ENCODE results near the gene PCBP1.

The PCBP1 gene

DNA sequence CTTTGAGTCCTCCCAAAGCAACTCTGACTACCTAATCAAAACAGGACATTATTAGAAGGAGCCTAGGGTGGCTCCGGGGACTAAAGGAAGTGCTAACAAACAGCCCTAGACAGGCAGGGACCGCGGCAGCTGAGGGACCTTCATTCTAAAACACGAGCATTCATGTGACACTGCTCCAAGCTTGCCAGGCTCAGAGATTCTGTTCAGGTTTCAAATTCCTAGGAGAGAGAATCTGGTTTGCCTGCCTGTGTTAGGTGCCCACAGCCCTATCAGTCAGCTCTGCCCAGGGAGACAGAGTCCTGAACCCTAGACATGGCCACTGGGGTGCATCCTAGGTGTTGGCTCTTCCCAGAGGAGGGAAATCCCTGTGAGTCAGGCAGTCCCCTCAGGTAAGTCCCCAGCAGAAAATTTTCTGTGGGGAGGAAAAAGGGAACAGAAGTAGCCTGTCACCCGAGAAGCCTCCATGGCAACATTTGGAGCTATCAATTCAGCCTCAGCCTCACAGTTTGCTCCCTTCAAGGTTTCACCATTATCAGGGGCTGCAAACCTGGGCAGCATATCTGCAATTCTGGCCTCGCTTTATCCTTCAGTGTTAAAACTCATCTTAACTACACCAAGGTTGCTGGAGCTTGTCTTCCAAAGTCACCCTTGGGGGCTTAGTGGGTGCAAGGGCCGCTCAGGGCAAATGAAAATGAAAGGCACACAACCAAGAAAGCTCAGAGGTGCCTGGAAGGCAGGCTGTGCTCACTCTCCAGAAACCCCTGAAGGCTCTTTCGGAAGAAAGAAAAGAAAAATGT, 28.6 kb downstream of the PCBP1 start:
- no peak overlapping the region for H3K4me3 ChIP-seq (ENCODE audit: extremely low read depth, insufficient read depth, low read length, poor library complexity, severe bottlenecking)
- no peaks in the 10 kb centered on the region for H3K9me3 ChIP-seq (ENCODE audit: control insufficient read depth, low read length)
- H3K27ac ChIP-seq (ENCODE audit: low read depth, low read length, severe bottlenecking) = peak overlapping the region; percentile 59
- no peaks in the 10 kb centered on the region for H3K36me3 ChIP-seq (ENCODE audit: control insufficient read depth, insufficient read depth, low read length)
- WGBS, 2 experiments (ENCODE audit: insufficient coverage in 2 of 2) = 85 to 92% methylated on average over 8 of the region's 8 CpGs
- H3K4me1 ChIP-seq (ENCODE audit: control insufficient read depth, insufficient read depth, low read length, poor library complexity, severe bottlenecking) = peaks cover 43% of the 10 kb centered on the region

DNA sequence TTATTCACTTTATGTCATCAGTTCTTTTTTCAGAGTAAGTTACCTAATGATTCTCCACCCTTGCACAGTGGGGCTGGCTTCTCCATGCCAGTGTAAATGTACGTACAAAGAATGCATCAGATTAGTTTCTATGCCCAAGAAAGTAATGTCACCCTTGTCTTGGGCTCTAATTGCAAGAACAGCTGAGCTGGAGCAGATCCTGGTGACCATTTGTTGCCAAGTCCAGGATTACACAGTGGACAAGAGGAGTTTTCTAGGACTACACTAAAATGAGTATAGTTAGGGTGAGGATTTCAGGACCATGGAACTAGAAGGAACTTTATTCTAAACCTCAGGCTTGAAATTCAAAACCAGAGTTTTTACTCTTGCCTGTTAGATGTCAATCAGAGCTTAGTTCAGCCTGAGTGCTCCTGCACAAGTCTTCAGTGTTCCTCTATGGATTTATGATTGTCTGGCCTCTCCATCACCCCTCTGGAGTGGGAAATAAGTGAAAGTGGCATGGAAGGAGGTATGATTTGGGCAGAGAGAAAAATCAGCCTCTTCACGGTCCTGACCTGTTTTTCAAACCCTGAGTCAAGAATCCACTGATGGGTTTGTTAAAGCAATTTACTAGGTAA, 29.8 kb downstream of the PCBP1 start:
- Histone ChIP-seq H3K27ac (ENCODE audit: low read depth, low read length, severe bottlenecking) (no peak overlapping the region), H3K4me3 (ENCODE audit: extremely low read depth, insufficient read depth, low read length, poor library complexity, severe bottlenecking) (no peak overlapping the region), H3K9me3 (ENCODE audit: control insufficient read depth, low read length) (no peaks in the 10 kb centered on the region), H3K4me1 (ENCODE audit: control insufficient read depth, insufficient read depth, low read length, poor library complexity, severe bottlenecking) (peaks cover 43% of the 10 kb centered on the region), H3K36me3 (ENCODE audit: control insufficient read depth, insufficient read depth, low read length) (no peaks in the 10 kb centered on the region)
- WGBS, 2 experiments (ENCODE audit: insufficient coverage in 2 of 2) = 86 to 100% methylated on average over 1 of the region's 2 CpGs

DNA sequence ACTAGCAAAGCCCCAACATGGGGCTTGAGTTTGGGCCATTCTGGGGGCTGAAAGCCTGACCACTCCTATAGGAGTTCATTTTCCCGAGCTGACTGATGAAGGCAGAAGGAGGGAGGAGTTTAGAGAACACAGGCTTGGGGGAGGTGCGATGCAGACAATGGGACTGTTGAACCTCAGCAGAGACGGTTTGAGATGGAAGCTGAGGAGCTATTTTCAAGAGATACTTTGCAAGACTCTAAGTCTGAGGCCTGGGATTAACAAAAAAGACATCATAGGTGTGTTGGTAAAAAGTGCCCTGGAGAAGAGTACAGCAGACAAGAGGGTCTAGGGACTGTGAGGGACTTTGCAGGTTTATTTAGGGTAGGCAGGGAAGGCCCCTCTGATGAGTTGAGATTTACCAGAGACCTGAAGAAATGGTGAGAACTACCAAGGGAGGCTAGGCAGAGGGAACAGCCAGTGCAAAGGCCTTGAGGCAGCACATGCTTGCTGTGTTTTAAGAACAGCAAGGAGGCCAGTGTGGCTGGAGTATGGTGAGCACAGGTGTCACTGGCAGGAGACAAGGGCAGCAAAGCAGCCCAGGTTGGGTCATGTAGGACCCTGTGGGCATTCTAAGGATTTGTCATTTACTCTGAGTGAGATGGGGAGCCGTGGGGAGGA, 31.6 kb downstream of the PCBP1 start:
- Histone ChIP-seq H3K36me3 (ENCODE audit: control insufficient read depth, insufficient read depth, low read length) (no peaks in the 10 kb centered on the region), H3K4me3 (ENCODE audit: extremely low read depth, insufficient read depth, low read length, poor library complexity, severe bottlenecking) (no peak overlapping the region), H3K4me1 (ENCODE audit: control insufficient read depth, insufficient read depth, low read length, poor library complexity, severe bottlenecking) (peaks cover 31% of the 10 kb centered on the region), H3K9me3 (ENCODE audit: control insufficient read depth, low read length) (no peaks in the 10 kb centered on the region), H3K27ac (ENCODE audit: low read depth, low read length, severe bottlenecking) (peak overlapping the region; percentile 58)
- 5 to 30% methylated on average over 3 to 4 of the region's 4 CpGs for WGBS, 2 experiments (ENCODE audit: insufficient coverage in 2 of 2)

DNA sequence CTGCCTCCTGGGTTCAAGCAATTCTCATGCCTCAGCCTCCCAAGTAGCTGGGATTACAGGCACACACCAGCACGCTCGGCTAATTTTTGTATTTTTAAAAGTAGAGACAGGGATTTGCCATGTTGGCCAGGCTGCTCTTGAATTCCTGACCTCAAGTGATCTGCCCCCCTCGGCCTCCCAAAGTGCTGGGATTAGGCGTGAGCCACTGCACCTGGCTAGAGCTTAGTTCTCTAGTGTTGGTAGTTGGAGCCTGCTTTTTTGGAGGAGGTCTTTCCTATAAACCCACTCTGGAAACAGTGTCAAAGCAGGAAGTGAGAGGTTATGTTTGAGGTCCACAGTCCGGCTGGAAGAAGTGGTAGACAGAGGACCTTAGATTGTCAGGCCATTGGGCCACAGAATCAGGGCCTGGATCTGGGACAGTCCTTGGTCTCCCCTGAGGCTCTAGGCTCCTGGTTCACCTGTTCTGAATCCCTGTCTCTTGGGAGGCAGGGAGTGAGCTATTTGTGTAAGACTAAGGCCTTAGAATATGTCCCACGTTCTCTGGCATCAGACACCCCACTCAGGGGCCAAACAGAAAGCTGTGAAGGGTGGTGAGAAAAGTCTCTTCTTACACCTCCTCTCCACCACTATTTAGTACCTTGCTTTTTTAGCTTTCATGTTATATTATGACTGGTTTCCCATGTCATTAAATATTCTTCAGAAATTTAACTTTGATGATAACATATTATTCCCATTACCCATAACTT, 34.5 kb downstream of the PCBP1 start:
- no peaks in the 10 kb centered on the region for H3K9me3 ChIP-seq (ENCODE audit: control insufficient read depth, low read length)
- H3K4me1 ChIP-seq (ENCODE audit: control insufficient read depth, insufficient read depth, low read length, poor library complexity, severe bottlenecking) = peaks cover 24% of the 10 kb centered on the region
- WGBS, 2 experiments (ENCODE audit: insufficient coverage in 2 of 2) = 75 to 100% methylated on average over 1 to 3 of the region's 6 CpGs
- H3K36me3 ChIP-seq (ENCODE audit: control insufficient read depth, insufficient read depth, low read length) = no peaks in the 10 kb centered on the region
- H3K4me3 ChIP-seq (ENCODE audit: extremely low read depth, insufficient read depth, low read length, poor library complexity, severe bottlenecking) = no peak overlapping the region
- no peak overlapping the region for H3K27ac ChIP-seq (ENCODE audit: low read depth, low read length, severe bottlenecking)

DNA sequence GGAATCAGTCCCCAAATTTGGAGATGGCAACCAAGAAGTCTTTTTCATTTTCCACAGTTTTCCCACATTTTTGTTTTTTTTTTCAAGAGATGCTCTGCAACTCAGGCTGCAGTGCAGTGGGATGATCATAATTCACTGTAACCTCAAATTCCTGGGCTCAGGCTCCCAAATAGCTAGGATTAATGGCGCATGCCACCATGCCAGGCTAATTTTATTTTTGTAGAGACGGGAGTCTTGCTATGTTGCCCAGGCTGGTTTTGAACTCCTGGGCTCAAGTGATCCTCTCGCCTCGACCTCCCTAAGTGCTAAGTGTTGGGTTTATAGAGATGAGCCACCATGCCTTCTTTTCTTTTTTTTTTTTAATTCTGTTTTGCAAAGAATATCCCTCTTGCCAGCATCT, 35.2 kb downstream of the PCBP1 start:
- Histone ChIP-seq H3K27ac (ENCODE audit: low read depth, low read length, severe bottlenecking) (no peak overlapping the region), H3K4me3 (ENCODE audit: extremely low read depth, insufficient read depth, low read length, poor library complexity, severe bottlenecking) (no peak overlapping the region), H3K4me1 (ENCODE audit: control insufficient read depth, insufficient read depth, low read length, poor library complexity, severe bottlenecking) (peaks cover 27% of the 10 kb centered on the region), H3K36me3 (ENCODE audit: control insufficient read depth, insufficient read depth, low read length) (no peaks in the 10 kb centered on the region), H3K9me3 (ENCODE audit: control insufficient read depth, low read length) (no peaks in the 10 kb centered on the region)
- WGBS, 2 experiments (ENCODE audit: insufficient coverage in 2 of 2) = 92 to 100% methylated on average over 2 of the region's 4 CpGs

DNA sequence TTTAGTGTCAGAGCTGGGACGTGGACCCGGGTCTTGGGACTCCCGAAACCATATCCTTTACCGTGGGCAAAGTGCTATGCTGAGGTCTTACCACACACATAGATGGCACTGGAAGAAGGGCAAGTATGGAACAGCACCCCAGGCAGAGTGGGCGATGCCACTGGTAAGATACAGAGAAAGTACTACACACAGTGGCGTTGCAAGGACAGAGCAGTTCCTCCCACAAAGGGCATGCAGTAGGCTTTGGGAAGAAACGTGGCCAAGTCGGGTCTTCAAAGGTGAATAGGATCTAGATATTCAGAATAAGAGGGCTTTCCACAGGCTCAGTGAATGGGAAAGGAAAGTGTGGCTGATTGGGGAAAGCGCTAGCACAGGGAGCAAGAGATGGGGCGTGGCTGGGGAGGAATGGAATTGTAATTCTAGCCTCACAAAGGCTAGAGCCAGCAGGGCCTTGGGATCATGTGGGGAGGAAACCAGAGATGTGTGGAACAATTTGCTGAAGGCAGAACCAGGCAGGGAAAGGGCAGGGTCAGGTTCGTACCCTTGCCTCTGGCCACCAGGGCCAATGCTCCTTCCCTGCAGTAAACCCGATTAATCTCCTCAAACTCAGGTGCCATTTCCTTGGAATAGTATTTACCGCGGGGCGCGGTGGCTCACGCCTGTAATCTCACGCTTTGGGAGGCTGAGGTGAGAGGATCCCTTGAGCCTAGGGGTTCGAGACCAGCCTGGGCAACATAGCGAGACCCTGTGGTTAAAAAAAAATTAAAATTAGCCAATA, 36.0 kb downstream of the PCBP1 start:
- H3K27ac ChIP-seq (ENCODE audit: low read depth, low read length, severe bottlenecking) = peak overlapping the region; percentile 98
- 36 to 43% methylated on average over 19 to 20 of the region's 20 CpGs for WGBS, 2 experiments (ENCODE audit: insufficient coverage in 2 of 2)

DNA sequence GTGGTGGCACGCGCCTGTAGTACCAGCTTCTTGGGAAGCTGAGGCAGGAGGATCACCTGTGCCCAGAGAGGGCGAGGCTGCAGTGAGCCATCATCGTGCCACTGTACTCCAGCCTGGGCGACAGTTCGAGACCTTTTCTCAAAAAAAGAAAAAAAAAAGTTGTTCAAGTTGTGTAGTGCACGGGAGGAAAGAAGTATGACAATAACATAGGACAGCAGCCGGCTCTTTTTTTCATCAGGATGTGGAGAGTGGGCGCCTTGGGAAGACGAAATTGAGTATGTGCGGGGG, 36.5 kb downstream of the PCBP1 start:
- peak overlapping the region; percentile 98 for H3K27ac ChIP-seq (ENCODE audit: low read depth, low read length, severe bottlenecking)
- H3K4me3 ChIP-seq (ENCODE audit: extremely low read depth, insufficient read depth, low read length, poor library complexity, severe bottlenecking) = peak overlapping the region; percentile 52
- peaks cover 30% of the 10 kb centered on the region for H3K4me1 ChIP-seq (ENCODE audit: control insufficient read depth, insufficient read depth, low read length, poor library complexity, severe bottlenecking)
- no peaks in the 10 kb centered on the region for H3K36me3 ChIP-seq (ENCODE audit: control insufficient read depth, insufficient read depth, low read length)
- H3K9me3 ChIP-seq (ENCODE audit: control insufficient read depth, low read length) = no peaks in the 10 kb centered on the region
- 31 to 34% methylated on average over 10 to 11 of the region's 11 CpGs for WGBS, 2 experiments (ENCODE audit: insufficient coverage in 2 of 2)

More for the DNA sequence above, 36.0 kb downstream of the PCBP1 start:
- peaks cover 34% of the 10 kb centered on the region for H3K4me1 ChIP-seq (ENCODE audit: control insufficient read depth, insufficient read depth, low read length, poor library complexity, severe bottlenecking)
- no peaks in the 10 kb centered on the region for H3K36me3 ChIP-seq (ENCODE audit: control insufficient read depth, insufficient read depth, low read length)
- H3K4me3 ChIP-seq (ENCODE audit: extremely low read depth, insufficient read depth, low read length, poor library complexity, severe bottlenecking) = peak overlapping the region; percentile 52
- no peaks in the 10 kb centered on the region for H3K9me3 ChIP-seq (ENCODE audit: control insufficient read depth, low read length)

DNA sequence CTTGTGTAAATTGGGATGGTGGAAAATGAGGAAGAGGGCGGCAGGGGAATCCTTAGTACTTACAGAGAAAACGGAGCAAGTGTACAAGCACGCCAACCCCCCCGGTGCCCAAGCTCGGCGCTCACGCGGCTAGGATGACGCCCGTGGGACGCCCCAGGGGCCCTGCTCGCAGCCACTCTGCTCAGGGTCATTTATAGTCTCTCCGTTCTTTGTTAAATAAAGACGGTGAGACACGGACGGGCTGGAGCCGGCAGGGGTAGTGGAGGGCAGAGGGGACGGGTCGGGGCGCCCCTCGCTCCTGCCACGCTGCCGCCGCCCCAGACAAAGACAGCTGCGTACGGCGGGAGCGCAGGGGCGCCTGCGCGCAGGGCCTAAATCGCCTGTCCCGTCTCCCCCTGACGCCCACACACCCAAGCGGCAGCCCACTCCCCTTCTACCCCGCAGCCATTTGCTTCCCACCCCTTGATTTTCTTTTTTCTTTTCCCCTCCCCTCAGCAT, 37.8 kb downstream of the PCBP1 start:
- Histone ChIP-seq H3K4me1 (ENCODE audit: control insufficient read depth, insufficient read depth, low read length, poor library complexity, severe bottlenecking) (peaks cover 23% of the 10 kb centered on the region), H3K4me3 (ENCODE audit: extremely low read depth, insufficient read depth, low read length, poor library complexity, severe bottlenecking) (peak overlapping the region; percentile 52), H3K9me3 (ENCODE audit: control insufficient read depth, low read length) (no peaks in the 10 kb centered on the region), H3K36me3 (ENCODE audit: control insufficient read depth, insufficient read depth, low read length) (no peaks in the 10 kb centered on the region), H3K27ac (ENCODE audit: low read depth, low read length, severe bottlenecking) (peak overlapping the region; percentile 98)
- 2 to 9% methylated on average over 31 to 33 of the region's 36 CpGs for WGBS, 2 experiments (ENCODE audit: insufficient coverage in 2 of 2)

DNA sequence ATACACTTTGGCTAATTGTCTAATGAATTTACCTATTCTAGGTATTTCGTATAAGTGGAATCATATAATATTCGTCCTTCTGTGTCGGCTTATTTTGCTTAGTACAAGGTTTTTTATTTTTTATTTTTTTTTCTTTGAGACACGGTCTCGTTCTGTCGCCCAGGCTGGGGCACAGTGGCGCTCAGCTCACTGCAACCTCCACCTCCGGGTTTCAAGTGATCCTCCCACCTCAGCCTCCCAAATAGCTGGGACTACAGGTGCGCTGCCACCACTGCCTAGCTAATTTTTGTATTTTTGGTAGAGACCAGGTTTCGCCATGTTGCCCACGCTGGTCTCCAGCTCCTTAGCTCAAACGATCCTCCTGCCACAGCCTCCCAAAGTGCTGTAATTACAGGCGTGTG, 38.2 kb downstream of the PCBP1 start:
- 83 to 94% methylated on average over 6 to 9 of the region's 13 CpGs for WGBS, 2 experiments (ENCODE audit: insufficient coverage in 2 of 2)
- peak overlapping the region; percentile 98 for H3K27ac ChIP-seq (ENCODE audit: low read depth, low read length, severe bottlenecking)
- no peaks in the 10 kb centered on the region for H3K36me3 ChIP-seq (ENCODE audit: control insufficient read depth, insufficient read depth, low read length)
- H3K4me3 ChIP-seq (ENCODE audit: extremely low read depth, insufficient read depth, low read length, poor library complexity, severe bottlenecking) = peak overlapping the region; percentile 52
- no peaks in the 10 kb centered on the region for H3K9me3 ChIP-seq (ENCODE audit: control insufficient read depth, low read length)
- H3K4me1 ChIP-seq (ENCODE audit: control insufficient read depth, insufficient read depth, low read length, poor library complexity, severe bottlenecking) = peaks cover 23% of the 10 kb centered on the region

DNA sequence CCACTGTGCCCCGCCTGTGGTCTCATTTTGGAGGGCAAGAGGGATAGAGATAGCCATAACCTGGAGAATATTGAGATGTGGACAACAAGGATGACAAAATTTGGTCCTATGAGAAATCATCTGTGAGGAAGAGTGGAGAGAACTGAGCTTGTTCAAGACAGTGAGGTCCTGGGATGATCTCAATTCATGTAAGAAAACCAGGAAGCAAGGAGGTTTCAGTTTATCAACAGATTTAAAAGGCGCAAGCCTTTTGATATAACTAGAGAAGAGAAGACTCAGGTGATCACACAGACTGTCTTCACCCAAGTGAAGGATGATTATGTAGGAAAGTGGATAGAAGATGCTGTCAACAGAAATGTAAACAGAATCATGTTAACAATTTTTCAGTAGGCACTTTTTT, 39.1 kb downstream of the PCBP1 start:
- Histone ChIP-seq H3K27ac (ENCODE audit: low read depth, low read length, severe bottlenecking) (no peak overlapping the region), H3K36me3 (ENCODE audit: control insufficient read depth, insufficient read depth, low read length) (no peaks in the 10 kb centered on the region), H3K9me3 (ENCODE audit: control insufficient read depth, low read length) (no peaks in the 10 kb centered on the region), H3K4me3 (ENCODE audit: extremely low read depth, insufficient read depth, low read length, poor library complexity, severe bottlenecking) (no peak overlapping the region), H3K4me1 (ENCODE audit: control insufficient read depth, insufficient read depth, low read length, poor library complexity, severe bottlenecking) (peaks cover 23% of the 10 kb centered on the region)
- WGBS, 2 experiments (ENCODE audit: insufficient coverage in 2 of 2) = 94 to 100% methylated on average over 2 of the region's 2 CpGs

All from mesodermal cell (in vitro differentiated cells).